GM21390 (cell line): ENCODE data around the gene SUPT16H.
"Not testable (repeated sequence)": the region's sequence is repeated elsewhere in the genome, so short reads cannot be mapped to it uniquely, and the experiment has no call there.

Source experiments
- ATAC-seq: cut with Tn5 transposase; IDR thresholded peaks from one replicate; pipeline ENCODE4 v1.9.1; 2021; ENCODE audit not compliant: unreplicated experiment

SUPT16H gene

GRCh38 chr14:21383848-21384493 lies at the start of gene SUPT16H:
SUPT16H (minus strand) TSS chr14:21384019; CDS start chr14:21383927, 92 bp downstream.
- peak; percentile 88 for ATAC-seq

GRCh38 chr14:21431126-21431525 lies 47.3 kb upstream of the SUPT16H start:
- ATAC-seq = no peak

- no peak for ATAC-seq
Measured at GRCh38 chr14:21428930-21429329, 45.1 kb upstream of the SUPT16H start.

- no peak for ATAC-seq
Measured at GRCh38 chr14:21426692-21427091, 42.9 kb upstream of the SUPT16H start.

- no peak for ATAC-seq
Measured at GRCh38 chr14:21419528-21419927, 35.7 kb upstream of the SUPT16H start.

- ATAC-seq = no peak
Measured at GRCh38 chr14:21415329-21415728, 31.5 kb upstream of the SUPT16H start.

GRCh38 chr14:21414137-21414631 lies 30.4 kb upstream of the SUPT16H start:
- ATAC-seq = no peak

GRCh38 chr14:21408147-21408546 lies 24.3 kb upstream of the SUPT16H start:
- no peak for ATAC-seq

GRCh38 chr14:21406213-21406612 lies 22.4 kb upstream of the SUPT16H start:
- no peak for ATAC-seq

GRCh38 chr14:21405097-21405496 lies 21.3 kb upstream of the SUPT16H start:
- ATAC-seq = no peak

- no peak for ATAC-seq
Measured at GRCh38 chr14:21399311-21399870, 15.6 kb upstream of the SUPT16H start.

- no peak for ATAC-seq
Measured at GRCh38 chr14:21398901-21399300, 15.1 kb upstream of the SUPT16H start.

GRCh38 chr14:21395450-21395849 lies 11.6 kb upstream of the SUPT16H start:
- ATAC-seq = no peak

GRCh38 chr14:21385188-21385904 lies 1.5 kb upstream of the SUPT16H start:
- no peak for ATAC-seq

GRCh38 chr14:21384494-21384851 lies 654 bp upstream of the SUPT16H start:
- peak; percentile 31 for ATAC-seq

GRCh38 chr14:21382886-21383847 lies 652 bp downstream of the SUPT16H start:
- no peak for ATAC-seq

- no peak for ATAC-seq
Measured at GRCh38 chr14:21382095-21382494, 1.7 kb downstream of the SUPT16H start.

GRCh38 chr14:21379338-21379737 lies 4.5 kb downstream of the SUPT16H start:
- no peak for ATAC-seq

- no peak for ATAC-seq
Measured at GRCh38 chr14:21373980-21374379, 9.8 kb downstream of the SUPT16H start.

- ATAC-seq = not testable (repeated sequence)
Measured at GRCh38 chr14:21372814-21373213, 11.0 kb downstream of the SUPT16H start.
